ENCODE measurements around the gene SLMAP. TPM values are rescaled to one million over a fixed set of nuclear protein-coding genes. Genes with fewer than 3 reads are reported as not detected.
A peak's percentile ranks its signal among the peaks of the same experiment; 100 is the strongest.

The SLMAP gene
- total RNA-seq, 1 donor from 2014 or later: 71.4 TPM

DNA sequence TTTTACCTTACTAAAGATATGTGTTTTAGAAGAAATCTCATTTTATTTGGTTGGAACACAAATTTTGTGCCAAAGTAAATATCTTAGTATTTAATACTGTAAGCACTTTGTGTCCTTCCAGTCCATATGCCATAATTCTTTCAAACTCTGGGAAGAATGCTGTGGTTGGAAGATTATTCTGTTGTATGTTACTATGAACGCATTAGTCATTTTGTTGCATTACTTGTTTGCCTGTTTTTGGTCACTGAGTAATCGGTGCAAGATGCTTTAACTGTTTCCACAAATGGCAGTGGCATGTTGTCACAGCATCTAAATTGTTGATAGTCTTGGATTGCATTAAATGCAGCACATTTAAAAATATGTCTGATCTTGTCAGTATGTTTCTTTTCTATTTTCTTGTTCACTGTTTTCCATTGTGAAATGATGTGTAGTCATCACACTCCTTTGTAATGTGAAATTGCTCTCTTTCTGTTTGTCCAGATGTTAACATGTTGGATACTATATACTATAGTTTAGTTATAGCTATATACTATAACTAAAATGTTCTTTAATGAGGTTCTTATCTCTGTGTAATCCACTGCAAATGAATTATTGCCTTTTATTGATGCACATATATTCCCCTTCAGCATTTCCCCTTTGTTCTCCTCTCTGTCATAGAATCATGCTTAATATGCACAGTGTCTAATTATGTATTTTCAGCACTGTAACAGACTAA lies 162.2 kb downstream of the SLMAP start:
- Histone ChIP-seq H3K4me2 (ENCODE audit: low read length) (peak overlapping the region; percentile 16), H3K4me3 (ENCODE audit: insufficient read depth, low read depth, low read length) (no peak overlapping the region), H3K9ac (ENCODE audit: low read length) (no peak overlapping the region), H3K9me3 (ENCODE audit: insufficient read depth, low read depth, low read length) (no peaks in the 10 kb centered on the region), H3K79me2 (ENCODE audit: insufficient read depth, low read length) (no peaks in the 10 kb centered on the region), H2AFZ (ENCODE audit: low read depth, low read length) (no peak overlapping the region), H3K27ac (ENCODE audit: low read depth, low read length) (peak overlapping the region; percentile 52), H3K36me3 (ENCODE audit: insufficient read depth, low read length) (peaks cover 18% of the 10 kb centered on the region), H3K27me3 (ENCODE audit: insufficient read depth, low read length) (no peaks in the 10 kb centered on the region), H3K4me1 (ENCODE audit: insufficient read depth, low read length) (peaks cover 5% of the 10 kb centered on the region), H4K20me1 (ENCODE audit: insufficient read depth, low read length) (no peaks in the 10 kb centered on the region)
- Mint-ChIP-seq H3K27ac (ENCODE audit: unreplicated experiment) (peak overlapping the region; percentile 36), H3K9me3 (ENCODE audit: unreplicated experiment) (no peaks in the 10 kb centered on the region), H3K36me3 (ENCODE audit: low read depth, unreplicated experiment) (peaks cover 21% of the 10 kb centered on the region), H3K27me3 (ENCODE audit: low read depth, unreplicated experiment) (no peaks in the 10 kb centered on the region), H3K4me1 (ENCODE audit: low read depth, unreplicated experiment) (peaks cover 10% of the 10 kb centered on the region), H3K4me3 (ENCODE audit: unreplicated experiment) (no peak overlapping the region)
- DNase-seq (ENCODE audit: low read depth) (peak; percentile 89), FAIRE-seq (peak; percentile 94)
- TF ChIP-seq, protein P1, sequence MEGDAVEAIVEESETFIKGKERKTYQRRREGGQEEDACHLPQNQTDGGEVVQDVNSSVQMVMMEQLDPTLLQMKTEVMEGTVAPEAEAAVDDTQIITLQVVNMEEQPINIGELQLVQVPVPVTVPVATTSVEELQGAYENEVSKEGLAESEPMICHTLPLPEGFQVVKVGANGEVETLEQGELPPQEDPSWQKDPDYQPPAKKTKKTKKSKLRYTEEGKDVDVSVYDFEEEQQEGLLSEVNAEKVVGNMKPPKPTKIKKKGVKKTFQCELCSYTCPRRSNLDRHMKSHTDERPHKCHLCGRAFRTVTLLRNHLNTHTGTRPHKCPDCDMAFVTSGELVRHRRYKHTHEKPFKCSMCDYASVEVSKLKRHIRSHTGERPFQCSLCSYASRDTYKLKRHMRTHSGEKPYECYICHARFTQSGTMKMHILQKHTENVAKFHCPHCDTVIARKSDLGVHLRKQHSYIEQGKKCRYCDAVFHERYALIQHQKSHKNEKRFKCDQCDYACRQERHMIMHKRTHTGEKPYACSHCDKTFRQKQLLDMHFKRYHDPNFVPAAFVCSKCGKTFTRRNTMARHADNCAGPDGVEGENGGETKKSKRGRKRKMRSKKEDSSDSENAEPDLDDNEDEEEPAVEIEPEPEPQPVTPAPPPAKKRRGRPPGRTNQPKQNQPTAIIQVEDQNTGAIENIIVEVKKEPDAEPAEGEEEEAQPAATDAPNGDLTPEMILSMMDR (IDR thresholded peaks at IDR 0.05; ENCODE audit: insufficient read depth, low read depth, low read length): no peak
- TF ChIP-seq EZH2 (IDR thresholded peaks at IDR 0.05; ENCODE audit: insufficient read depth, low read length): no peak

DNA sequence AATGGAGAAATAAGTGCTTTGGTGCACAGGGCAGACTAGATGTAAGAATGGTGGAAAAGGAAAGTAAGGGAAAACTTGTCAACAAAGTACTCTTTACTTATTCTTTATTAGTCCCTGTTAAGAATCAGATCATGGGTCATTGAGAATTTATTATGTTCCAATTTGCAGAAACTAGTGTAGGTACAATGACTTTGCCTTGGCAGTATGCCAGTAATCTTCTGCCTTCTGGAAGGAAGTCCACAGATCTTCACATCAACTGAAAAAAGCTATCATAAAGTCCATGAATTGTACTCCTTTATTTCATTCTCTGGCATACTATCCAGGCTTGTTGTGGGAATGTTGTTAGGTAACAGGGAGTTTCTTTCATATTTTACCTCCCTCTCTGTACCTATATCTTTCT lies 163.9 kb downstream of the SLMAP start:
- Histone ChIP-seq H3K27ac (ENCODE audit: low read depth, low read length) (no peak overlapping the region), H4K20me1 (ENCODE audit: insufficient read depth, low read length) (no peaks in the 10 kb centered on the region), H3K36me3 (ENCODE audit: insufficient read depth, low read length) (peaks cover 18% of the 10 kb centered on the region), H3K79me2 (ENCODE audit: insufficient read depth, low read length) (no peaks in the 10 kb centered on the region), H3K27me3 (ENCODE audit: insufficient read depth, low read length) (no peaks in the 10 kb centered on the region), H3K4me1 (ENCODE audit: insufficient read depth, low read length) (peaks cover 5% of the 10 kb centered on the region), H3K9ac (ENCODE audit: low read length) (no peak overlapping the region), H2AFZ (ENCODE audit: low read depth, low read length) (no peak overlapping the region), H3K9me3 (ENCODE audit: insufficient read depth, low read depth, low read length) (no peaks in the 10 kb centered on the region), H3K4me2 (ENCODE audit: low read length) (no peak overlapping the region), H3K4me3 (ENCODE audit: insufficient read depth, low read depth, low read length) (no peak overlapping the region)
- H3K36me3 Mint-ChIP-seq (ENCODE audit: low read depth, unreplicated experiment): peaks cover 21% of the 10 kb centered on the region
- no peaks in the 10 kb centered on the region for H3K27me3 Mint-ChIP-seq (ENCODE audit: low read depth, unreplicated experiment)
- DNase-seq (ENCODE audit: low read depth): no peak
- no peak for FAIRE-seq
- no peaks in the 10 kb centered on the region for H3K9me3 Mint-ChIP-seq (ENCODE audit: unreplicated experiment)
- no peak for TF ChIP-seq EZH2 (IDR thresholded peaks at IDR 0.05; ENCODE audit: insufficient read depth, low read length)
- TF ChIP-seq, protein P1 (IDR thresholded peaks at IDR 0.05; ENCODE audit: insufficient read depth, low read depth, low read length): no peak
- peaks cover 10% of the 10 kb centered on the region for H3K4me1 Mint-ChIP-seq (ENCODE audit: low read depth, unreplicated experiment)
- H3K27ac Mint-ChIP-seq (ENCODE audit: unreplicated experiment): no peak overlapping the region
- H3K4me3 Mint-ChIP-seq (ENCODE audit: unreplicated experiment): no peak overlapping the region

DNA sequence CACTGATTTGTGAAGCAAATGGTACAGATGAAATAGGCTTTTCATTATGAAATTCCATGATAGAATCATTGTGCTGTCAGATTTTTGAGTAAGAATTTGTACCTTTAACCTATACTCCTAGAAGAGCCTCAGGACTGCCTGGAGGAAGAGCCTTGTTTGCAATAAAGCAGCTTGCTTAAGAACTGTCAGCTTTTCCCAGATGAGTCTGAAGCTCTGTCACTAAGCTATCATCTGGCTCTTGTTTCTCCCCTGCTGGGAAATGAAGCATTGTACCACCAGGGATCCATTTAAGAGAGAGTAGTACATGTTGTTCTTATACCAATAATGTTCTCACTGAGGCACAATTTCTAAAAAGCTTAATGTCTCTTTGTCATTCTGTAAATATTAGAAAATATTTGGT lies 167.0 kb downstream of the SLMAP start:
- no peaks in the 10 kb centered on the region for H3K27me3 ChIP-seq (ENCODE audit: insufficient read depth, low read length)
- H3K9ac ChIP-seq (ENCODE audit: low read length): no peak overlapping the region
- TF ChIP-seq, protein P1 (IDR thresholded peaks at IDR 0.05; ENCODE audit: insufficient read depth, low read depth, low read length): no peak
- no peak for TF ChIP-seq EZH2 (IDR thresholded peaks at IDR 0.05; ENCODE audit: insufficient read depth, low read length)
- H4K20me1 ChIP-seq (ENCODE audit: insufficient read depth, low read length): no peaks in the 10 kb centered on the region
- H3K4me3 Mint-ChIP-seq (ENCODE audit: unreplicated experiment): no peak overlapping the region
- DNase-seq (ENCODE audit: low read depth): no peak
- H3K79me2 ChIP-seq (ENCODE audit: insufficient read depth, low read length): no peaks in the 10 kb centered on the region
- H2AFZ ChIP-seq (ENCODE audit: low read depth, low read length): no peak overlapping the region
- no peak overlapping the region for H3K4me2 ChIP-seq (ENCODE audit: low read length)
- H3K27me3 Mint-ChIP-seq (ENCODE audit: low read depth, unreplicated experiment): no peaks in the 10 kb centered on the region
- H3K36me3 ChIP-seq (ENCODE audit: insufficient read depth, low read length): peaks cover 7% of the 10 kb centered on the region
- no peak overlapping the region for H3K27ac Mint-ChIP-seq (ENCODE audit: unreplicated experiment)
- H3K4me1 Mint-ChIP-seq (ENCODE audit: low read depth, unreplicated experiment): peaks cover 3% of the 10 kb centered on the region
- FAIRE-seq: no peak
- no peak overlapping the region for H3K27ac ChIP-seq (ENCODE audit: low read depth, low read length)
- no peaks in the 10 kb centered on the region for H3K9me3 Mint-ChIP-seq (ENCODE audit: unreplicated experiment)
- no peaks in the 10 kb centered on the region for H3K9me3 ChIP-seq (ENCODE audit: insufficient read depth, low read depth, low read length)
- H3K4me3 ChIP-seq (ENCODE audit: insufficient read depth, low read depth, low read length): no peak overlapping the region
- no peaks in the 10 kb centered on the region for H3K4me1 ChIP-seq (ENCODE audit: insufficient read depth, low read length)
- H3K36me3 Mint-ChIP-seq (ENCODE audit: low read depth, unreplicated experiment): peaks cover 6% of the 10 kb centered on the region
